ENCODE measurements around the gene PPP2R5C.

The PPP2R5C gene

GRCh38 chr14:101840649-101841369 is 79.3 kb downstream of the PPP2R5C start:
- no peak for DNase-seq (ENCODE audit: low read depth)

GRCh38 chr14:101843038-101843437 is 81.5 kb downstream of the PPP2R5C start:
- DNase-seq (ENCODE audit: low read depth), result no peak

- no peak for DNase-seq (ENCODE audit: low read depth)
These were observed 82.2 kb downstream of the PPP2R5C start for GRCh38 chr14:101843665-101844064.

- no peak for DNase-seq (ENCODE audit: low read depth)
These were observed 82.7 kb downstream of the PPP2R5C start for GRCh38 chr14:101844219-101844618.

DNA sequence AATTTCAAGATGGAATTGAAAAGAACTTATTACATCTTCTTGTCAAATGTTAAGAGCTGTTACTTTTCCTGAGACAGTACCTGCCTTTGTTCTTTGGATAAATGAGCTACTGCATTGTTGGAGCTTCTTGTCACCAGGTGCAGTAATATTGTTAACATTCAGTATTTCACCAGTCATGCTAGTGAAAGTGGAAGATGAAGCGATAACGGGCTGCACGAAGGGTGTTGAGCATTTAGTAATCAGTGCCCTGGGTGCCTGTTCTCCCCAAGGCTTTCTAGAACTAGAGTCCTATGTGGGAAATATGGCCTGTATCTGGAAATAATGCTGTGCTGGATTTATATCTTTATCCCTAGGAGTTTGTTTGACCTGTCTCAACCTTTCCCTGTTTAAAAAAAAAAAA is 83.2 kb downstream of the PPP2R5C start:
- no peak for DNase-seq (ENCODE audit: low read depth)

DNA sequence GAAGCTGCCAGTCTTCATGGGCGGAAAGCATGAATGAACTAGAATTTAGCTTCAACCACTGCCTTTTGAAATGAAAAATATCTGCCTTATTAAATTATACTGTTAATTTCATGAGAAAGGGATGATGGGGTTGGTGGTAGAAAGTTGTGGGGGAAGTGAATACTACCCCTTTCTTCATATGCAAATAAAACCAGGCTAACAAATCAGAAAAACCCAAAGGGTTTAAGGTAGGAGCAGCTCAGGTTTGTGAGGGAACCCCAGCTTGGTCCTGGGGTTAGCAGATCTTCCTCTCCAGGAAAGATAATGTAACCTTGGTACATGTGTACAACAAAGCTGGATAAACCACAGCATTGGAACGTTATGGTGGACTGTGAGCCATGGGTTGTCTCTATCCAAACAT is 84.0 kb downstream of the PPP2R5C start:
- no peak for DNase-seq (ENCODE audit: low read depth)

DNA sequence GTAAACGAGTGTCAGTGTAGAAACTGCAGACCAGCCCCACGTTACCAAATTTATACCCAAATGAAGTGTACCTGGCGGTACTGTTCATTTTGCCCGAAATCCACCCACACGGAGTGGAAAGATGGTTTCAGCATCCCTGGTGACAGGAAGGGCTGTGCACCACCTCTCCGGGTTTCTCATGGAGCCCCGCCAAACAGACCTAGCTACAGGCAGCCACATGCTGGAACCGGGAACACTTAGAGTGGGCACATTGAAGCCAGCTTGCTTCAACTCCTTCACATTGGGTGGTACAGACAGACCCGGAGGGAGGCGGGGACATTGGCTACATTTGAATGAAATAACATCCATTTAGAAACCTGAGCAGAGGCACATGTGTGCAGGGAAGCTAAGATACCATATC is 84.4 kb downstream of the PPP2R5C start:
- DNase-seq (ENCODE audit: low read depth), result no peak

GRCh38 chr14:101849125-101849524 is 87.6 kb downstream of the PPP2R5C start:
- no peak for DNase-seq (ENCODE audit: low read depth)

DNA sequence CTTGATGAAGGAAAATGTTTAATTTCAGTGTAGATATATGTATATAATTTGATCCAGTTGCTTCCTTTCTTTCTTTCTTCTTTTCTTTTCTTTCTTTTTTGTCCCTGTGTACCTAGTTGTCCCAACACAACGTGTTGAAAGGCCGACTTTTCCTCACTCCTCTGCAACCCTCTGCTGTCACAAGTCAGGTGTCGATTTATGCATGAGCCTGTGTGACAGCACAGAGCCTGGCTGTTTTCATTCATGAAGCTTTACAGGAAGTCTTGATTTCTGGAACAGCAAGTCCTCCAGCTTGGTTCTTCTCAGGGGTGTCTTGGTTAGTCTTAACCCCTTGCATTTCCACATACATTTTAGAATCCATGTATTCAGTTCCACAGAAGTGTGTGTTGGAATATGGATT is 88.1 kb downstream of the PPP2R5C start:
- DNase-seq (ENCODE audit: low read depth), result no peak

GRCh38 chr14:101851183-101851582 is 89.7 kb downstream of the PPP2R5C start:
- no peak for DNase-seq (ENCODE audit: low read depth)

DNA sequence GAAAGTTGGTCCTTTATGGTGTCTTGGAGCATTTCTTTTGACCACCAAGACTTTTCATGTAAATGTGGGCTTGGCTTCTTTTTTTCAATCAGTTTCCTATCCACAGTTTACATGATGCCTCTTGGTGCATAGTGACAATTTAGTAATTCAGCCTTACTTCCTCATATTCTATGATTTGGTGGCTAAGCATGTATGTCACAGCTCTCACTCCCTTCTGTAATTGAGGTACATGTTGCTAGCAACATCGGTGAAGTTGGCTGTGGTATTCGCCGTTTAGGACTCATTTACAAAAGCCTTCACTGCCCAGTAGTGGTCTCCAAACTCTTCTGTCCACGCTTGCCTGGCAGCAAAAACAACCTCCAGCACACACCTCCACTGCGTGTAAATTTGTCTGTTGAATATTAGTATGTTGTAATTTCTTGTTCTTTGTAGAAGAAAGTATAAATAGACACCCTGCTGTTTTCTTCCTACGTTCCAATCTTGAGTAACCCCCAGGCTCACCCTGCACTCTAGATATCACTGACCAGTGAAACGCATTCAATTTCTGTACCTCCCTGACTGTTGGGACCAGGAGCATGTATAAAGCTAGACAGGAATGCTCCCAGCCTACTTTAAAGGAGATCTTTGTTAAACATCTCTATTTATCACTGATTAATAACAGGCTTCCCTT is 90.4 kb downstream of the PPP2R5C start:
- DNase-seq (ENCODE audit: low read depth), result no peak

DNA sequence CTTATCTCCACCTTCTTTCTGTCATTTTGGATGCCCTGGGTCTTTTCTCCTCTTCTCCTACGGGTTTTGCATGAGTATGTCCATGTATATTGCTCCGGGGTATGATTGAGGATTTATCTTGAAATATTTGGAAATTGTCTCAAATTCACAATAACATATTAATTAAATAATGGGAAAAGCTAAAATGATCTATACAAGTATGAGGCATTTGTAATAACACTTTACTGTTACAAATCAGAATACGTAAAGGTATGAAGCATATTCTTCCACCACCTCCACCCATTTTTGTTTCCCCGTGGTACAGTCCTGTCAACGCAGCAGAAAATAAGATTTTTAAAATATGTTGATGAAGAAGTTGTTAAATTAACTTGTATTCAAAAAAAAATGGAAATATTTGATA is 91.3 kb downstream of the PPP2R5C start:
- no peak for DNase-seq (ENCODE audit: low read depth)

DNA sequence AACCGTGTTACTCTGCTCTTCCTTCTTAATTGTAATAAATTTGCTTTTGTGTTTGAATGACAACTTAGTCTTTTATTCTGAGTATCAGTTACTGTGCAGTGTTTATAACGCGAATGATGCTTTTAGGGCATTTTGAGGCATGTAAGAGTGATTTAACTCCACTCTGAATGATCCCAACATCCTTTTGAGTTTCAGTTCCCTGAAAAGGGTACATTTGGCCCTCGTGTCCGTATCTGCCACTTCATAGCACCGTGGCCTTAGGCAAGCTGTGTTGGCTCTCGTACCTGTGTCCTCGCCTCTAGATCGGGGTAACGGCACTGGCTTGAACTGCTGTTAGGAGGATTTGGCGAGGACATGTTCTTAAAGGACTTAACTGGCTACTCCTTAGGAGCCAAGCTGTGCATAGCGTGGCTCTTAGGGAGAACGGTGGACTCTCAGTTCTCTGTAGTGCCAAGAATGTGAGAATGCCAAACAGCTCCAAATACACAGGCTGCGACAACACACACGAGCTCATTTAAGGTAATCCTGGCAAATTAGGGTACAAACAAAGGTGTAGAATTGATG is 92.0 kb downstream of the PPP2R5C start:
- no peak for DNase-seq (ENCODE audit: low read depth)

DNA sequence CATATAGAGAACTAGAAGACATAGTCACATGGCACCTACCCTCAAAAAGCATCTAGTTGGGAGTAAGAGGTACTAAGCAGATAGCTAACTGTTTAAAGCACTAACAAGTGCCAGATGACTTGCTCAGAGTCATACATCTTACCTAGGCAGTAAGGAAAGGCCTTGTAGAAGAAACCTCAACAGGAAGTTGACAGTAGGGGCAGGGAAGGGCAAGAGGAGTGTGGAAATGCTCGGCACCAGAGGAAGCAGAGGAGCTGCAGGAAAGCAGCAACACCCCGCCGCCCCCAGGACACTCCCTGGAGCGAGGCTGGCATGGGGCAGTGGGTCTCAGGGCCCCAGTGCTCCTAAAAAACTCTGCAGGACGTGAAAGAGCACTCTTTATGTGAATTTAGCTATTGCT is 92.9 kb downstream of the PPP2R5C start:
- no peak for DNase-seq (ENCODE audit: low read depth)

DNA sequence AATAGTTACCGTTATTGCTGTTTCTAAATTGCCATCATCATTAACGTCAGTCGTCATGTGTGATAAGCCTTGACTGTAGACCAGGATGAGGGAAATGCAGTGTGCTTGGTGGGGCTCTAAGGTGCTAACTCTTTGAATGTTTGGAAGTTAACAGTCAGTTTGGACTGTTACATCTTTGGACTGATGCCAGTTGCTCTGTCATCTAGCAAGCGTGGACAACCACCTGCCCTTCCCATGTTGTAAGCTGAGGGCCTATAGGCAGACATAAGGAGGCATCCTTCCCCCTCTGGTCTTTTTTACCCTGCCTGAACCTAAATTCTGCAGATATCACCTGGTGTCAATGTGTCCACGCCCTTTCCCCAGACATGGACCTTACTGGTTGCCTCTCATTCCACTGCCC is 94.4 kb downstream of the PPP2R5C start:
- no peak for DNase-seq (ENCODE audit: low read depth)

DNA sequence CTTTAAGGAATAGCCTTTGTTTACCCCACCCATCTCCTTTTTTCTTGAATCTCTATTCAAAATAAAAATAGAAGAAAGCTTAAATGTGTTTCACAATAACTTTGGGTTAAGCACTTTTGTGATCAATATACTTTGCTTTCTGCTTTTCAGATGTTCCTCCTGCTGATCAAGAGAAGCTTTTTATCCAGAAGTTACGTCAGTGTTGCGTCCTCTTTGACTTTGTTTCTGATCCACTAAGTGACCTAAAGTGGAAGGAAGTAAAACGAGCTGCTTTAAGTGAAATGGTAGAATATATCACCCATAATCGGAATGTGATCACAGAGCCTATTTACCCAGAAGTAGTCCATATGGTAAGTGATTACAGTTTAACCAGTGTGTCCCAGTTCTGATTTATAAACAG is 95.0 kb downstream of the PPP2R5C start:
- no peak for DNase-seq (ENCODE audit: low read depth)

GRCh38 chr14:101857226-101857625 is 95.7 kb downstream of the PPP2R5C start:
- DNase-seq (ENCODE audit: low read depth), result no peak

GRCh38 chr14:101858791-101859537 is 97.5 kb downstream of the PPP2R5C start:
- DNase-seq (ENCODE audit: low read depth), result no peak

DNA sequence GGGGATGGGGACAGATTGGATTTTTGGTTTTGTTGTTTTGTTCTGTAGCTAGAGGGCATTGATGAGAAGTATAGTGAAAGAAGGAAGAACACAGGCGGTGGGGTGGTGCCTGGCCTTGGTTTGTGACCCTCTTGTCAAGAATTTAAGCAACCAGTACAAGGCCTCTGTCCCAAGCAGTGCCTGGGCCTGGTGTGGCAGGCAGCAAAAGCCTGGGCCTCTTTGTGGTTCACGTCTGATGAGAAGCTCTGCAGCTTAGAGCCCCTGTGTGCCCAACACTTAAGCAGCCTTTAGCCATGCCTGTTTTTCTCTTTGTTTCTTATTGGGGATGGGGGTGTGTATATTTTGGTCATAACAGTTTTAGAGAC is 98.0 kb downstream of the PPP2R5C start:
- no peak for DNase-seq (ENCODE audit: low read depth)

- no peak for DNase-seq (ENCODE audit: low read depth)
These were observed 98.4 kb downstream of the PPP2R5C start for GRCh38 chr14:101859958-101860357.

DNA sequence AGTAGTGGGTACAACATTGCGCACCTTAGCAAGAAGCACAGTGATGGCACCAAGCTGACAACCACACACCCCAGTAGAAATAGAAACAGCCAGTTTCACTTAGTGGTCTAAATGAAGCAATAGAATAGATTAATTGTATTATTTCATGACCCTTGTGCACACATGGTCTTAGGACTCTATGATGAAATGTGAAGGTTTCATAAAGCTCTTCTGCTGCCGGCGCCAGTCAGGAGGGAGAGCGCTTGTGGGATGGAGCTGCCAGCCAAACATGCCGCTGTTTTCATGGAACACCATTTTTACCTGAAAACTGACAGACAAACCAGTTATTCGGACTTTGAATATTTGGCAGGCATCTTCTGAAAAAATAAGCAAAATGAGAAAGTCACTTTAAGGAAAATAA is 100.0 kb downstream of the PPP2R5C start:
- no peak for DNase-seq (ENCODE audit: low read depth)

GRCh38 chr14:101862177-101862576 is 100.7 kb downstream of the PPP2R5C start:
- DNase-seq (ENCODE audit: low read depth), result no peak

DNA sequence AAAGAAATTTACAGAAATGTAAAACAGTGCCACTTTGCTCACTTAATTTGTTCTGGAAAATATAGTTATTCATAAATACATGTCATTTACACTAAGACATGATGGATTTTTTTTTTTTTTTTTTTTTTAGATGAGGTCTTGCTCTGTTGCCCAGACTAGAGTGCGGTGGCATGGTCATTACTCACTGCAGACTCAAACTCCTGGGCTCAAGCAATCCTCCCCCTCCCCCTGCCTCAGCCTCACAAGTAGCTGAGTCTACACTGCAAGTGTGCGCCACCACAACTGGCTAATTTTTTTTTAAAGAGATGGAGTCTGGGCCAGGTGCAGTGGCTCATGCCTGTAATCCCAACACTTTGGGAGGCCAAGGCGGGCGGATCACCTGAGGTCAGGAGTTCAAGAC is 101.2 kb downstream of the PPP2R5C start:
- DNase-seq (ENCODE audit: low read depth), result no peak
